GM23248 (cell line): ENCODE measurements around the gene RAB35. TPM values are rescaled to one million over a fixed set of nuclear protein-coding genes. Genes with fewer than 3 reads are reported as not detected.
A peak's percentile ranks its signal among the peaks of the same experiment; 100 is the strongest.

Source experiments
- DNase-seq: peaks from one replicate; pipeline ENCODE4 v3.0.0-alpha.2; 2015
- H2AFZ ChIP-seq: fragments of 200-600 bp; sonication (generic); 2 replicates; pipeline ENCODE4 v1.6.1; 2016; ENCODE audit warnings: antibody characterized with exemption
- H3F3A ChIP-seq: fragments of 200-600 bp; sonication (generic); 2 replicates; pipeline ENCODE4 v1.6.1; 2016; ENCODE audit warnings: mild to moderate bottlenecking, antibody characterized with exemption, mixed run types; ENCODE audit not compliant: insufficient read depth
- H3K27ac ChIP-seq: fragments of 200-600 bp; sonication (generic); 2 replicates; pipeline ENCODE4 v1.5.1; 2016; ENCODE audit warnings: mild to moderate bottlenecking
- H3K27me3 ChIP-seq: fragments of 200-600 bp; sonication (generic); replicated peaks from 2 replicates; pipeline ENCODE4 v1.6.1; 2016; ENCODE audit warnings: mild to moderate bottlenecking; ENCODE audit not compliant: insufficient read depth
- H3K36me3 ChIP-seq: fragments of 200-600 bp; sonication (generic); 2 replicates; pipeline ENCODE4 v1.6.1; 2016; ENCODE audit warnings: low read depth, mild to moderate bottlenecking
- H3K4me1 ChIP-seq: fragments of 200-600 bp; sonication (generic); 2 replicates; pipeline ENCODE4 v1.6.1; 2016; ENCODE audit warnings: mild to moderate bottlenecking; ENCODE audit not compliant: insufficient read depth
- H3K4me2 ChIP-seq: fragments of 200-600 bp; sonication (generic); one replicate; pipeline ENCODE4 v1.6.1; 2016; ENCODE audit warnings: mild to moderate bottlenecking; ENCODE audit not compliant: unreplicated experiment
- H3K4me3 ChIP-seq: fragments of 200-600 bp; sonication (generic); 2 replicates; pipeline ENCODE4 v1.5.1; 2016; ENCODE audit warnings: mild to moderate bottlenecking
- H3K79me2 ChIP-seq: fragments of 200-600 bp; sonication (generic); 2 replicates; pipeline ENCODE4 v1.6.1; 2016; ENCODE audit warnings: mild to moderate bottlenecking; ENCODE audit not compliant: insufficient read depth
- H3K9ac ChIP-seq: fragments of 200-600 bp; sonication (generic); 2 replicates; pipeline ENCODE4 v1.6.1; 2016; ENCODE audit warnings: mild to moderate bottlenecking
- H3K9me2 ChIP-seq: fragments of 200-600 bp; sonication (generic); 2 replicates; pipeline ENCODE4 v1.6.1; 2016; ENCODE audit warnings: mixed run types, mild to moderate bottlenecking, moderate library complexity; ENCODE audit not compliant: insufficient read depth
- H3K9me3 ChIP-seq: fragments of 200-600 bp; sonication (generic); one replicate; pipeline ENCODE4 v1.6.1; 2017; ENCODE audit warnings: low read depth
- H4K20me1 ChIP-seq: fragments of 200-600 bp; sonication (generic); 2 replicates; pipeline ENCODE4 v1.6.0; 2016; ENCODE audit not compliant: insufficient read depth
- EZH2 ChIP-seq: fragments of 200-600 bp; sonication (generic); IDR thresholded peaks from 2 replicates; pipeline ENCODE4 v1.6.1; 2018; ENCODE audit warnings: antibody characterized with exemption, mild to moderate bottlenecking; ENCODE audit not compliant: insufficient read depth, poor library complexity, severe bottlenecking
- EZH2phosphoT487 ChIP-seq: fragments of 200-600 bp; sonication (generic); IDR thresholded peaks from 2 replicates; pipeline ENCODE4 v1.6.1; 2018; ENCODE audit warnings: antibody characterized with exemption, moderate library complexity, mild to moderate bottlenecking, low read depth; ENCODE audit not compliant: insufficient read depth
- WGBS, 2 experiments: methylation state at CpG; one replicate each; pipeline ENCODE4 v1.1.6; 2015 to 2017; ENCODE audit warnings: low lambda C conversion rate in 2 of 2, low coverage in 1 of 2; ENCODE audit errors: missing lambda C conversion rate in 2 of 2; 5-methylcytosine and 5-hydroxymethylcytosine counted together
- in situ Hi-C: fragments of 300-500 bp; cut with MboI; formaldehyde crosslinking; loops from 2 replicates; pipeline ENCODE4 v1.15.0; 2020
- polyA plus RNA-seq: library from polyadenylated mRNA; unstranded; fragments of >200 nt; fragmentation: Nextera tagmentation; extraction: Ambion mirVana; gene quantifications from 2 replicates; pipeline ENCODE4 v1.2.1, GENCODE V29; 2016
- total RNA-seq: library from RNA; depleted of rRNA; stranded (reverse); fragments of >200 nt; shearing (Covaris generic); gene quantifications from 2 replicates; pipeline ENCODE4 v1.2.3, GENCODE V29; 2014

Gene RAB35
- total and polyA plus RNA-seq, 2 experiments from 2014 or later, result 28.7 to 37.1 TPM

DNA sequence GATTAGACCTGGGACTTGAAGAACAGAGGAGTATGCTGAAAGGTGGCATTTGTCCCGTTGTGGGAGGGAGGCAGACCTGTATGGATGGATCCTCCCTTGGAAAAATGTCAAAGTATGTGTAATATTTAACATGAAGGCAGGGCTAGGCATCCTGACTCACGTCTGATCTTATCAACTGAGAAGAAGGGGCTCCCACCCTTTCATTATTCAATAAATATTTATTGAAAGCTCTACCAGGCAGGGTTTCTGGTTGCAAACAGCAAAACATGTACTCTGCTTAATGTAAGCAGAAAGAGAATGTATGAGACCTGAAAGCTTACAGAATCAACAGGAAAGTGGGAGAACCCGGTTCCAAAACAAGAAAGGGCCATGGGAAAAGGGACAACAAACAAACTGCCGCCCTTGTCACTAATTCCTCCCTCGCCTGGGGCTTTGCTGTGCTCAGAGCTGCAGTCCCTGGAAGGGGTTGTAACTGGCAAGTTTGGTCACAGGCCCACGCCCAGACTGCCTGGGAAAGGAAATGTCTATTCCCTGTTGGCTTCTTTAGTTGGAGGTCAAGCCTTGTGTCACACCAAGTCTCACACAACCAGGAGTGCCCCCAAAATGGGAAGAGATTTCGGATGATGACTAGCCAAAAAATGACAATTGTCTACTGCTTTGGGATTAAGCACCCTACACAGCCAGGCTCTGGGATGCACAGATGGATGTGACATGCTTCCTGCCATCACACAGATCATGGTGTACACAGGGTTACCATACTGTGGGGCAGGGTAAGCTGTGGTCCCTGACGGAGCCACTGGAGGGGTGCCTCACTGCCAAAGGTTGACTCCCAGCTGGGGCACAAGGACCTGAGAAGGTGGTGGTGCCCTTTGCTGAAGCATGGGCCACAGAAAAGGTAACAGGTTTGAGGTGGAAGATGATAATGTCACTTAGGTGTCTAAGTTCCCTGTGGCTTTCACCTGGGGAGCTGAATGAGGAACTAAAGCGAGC lies 36.8 kb downstream of the RAB35 start:
- Histone ChIP-seq H3K9me2 (no peaks in the 10 kb centered on the region), H3K9ac (no peak overlapping the region), H2AFZ (no peak overlapping the region), H3K36me3 (no peaks in the 10 kb centered on the region), H3K4me1 (no peaks in the 10 kb centered on the region), H4K20me1 (no peaks in the 10 kb centered on the region), H3K4me2 (no peak overlapping the region), H3F3A (no peaks in the 10 kb centered on the region), H3K4me3 (no peak overlapping the region), H3K27ac (no peak overlapping the region), H3K79me2 (no peaks in the 10 kb centered on the region), H3K27me3 (peaks cover 8% of the 10 kb centered on the region; the same call in 1 of the 2 replicates), H3K9me3 (no peaks in the 10 kb centered on the region)
- 42 to 43% methylated on average over 9 of the region's 9 CpGs for WGBS, 2 experiments
- in situ Hi-C loops, result no loop called here
- DNase-seq, result peak; percentile 58
- TF ChIP-seq EZH2phosphoT487 (no peak), EZH2 (no peak)

DNA sequence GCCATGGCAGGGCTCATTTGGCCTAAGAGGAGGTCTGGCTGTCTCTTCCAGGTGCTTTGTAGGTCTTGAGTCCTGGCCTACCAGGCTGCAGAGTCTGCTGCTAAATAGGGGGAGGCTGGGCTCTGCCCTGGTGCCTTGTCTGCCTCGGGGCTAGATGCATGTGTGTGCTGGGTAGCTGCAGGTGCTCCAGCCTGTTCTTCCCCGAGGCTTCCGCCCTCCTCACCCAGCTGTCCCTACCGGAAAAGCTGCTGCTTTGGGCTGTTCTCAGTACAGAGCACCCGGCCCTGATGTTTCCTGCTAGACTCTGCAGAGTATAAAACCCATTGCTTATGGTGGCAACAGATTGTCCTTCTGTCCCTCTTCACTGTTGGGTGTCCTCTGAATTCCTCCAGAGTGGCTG lies 37.7 kb downstream of the RAB35 start:
- peaks cover 11% of the 10 kb centered on the region; the same call in 1 of the 2 replicates for H3K27me3 ChIP-seq
- WGBS, 2 experiments, result 39 to 50% methylated on average over 5 of the region's 5 CpGs
- H3K36me3 ChIP-seq, result no peaks in the 10 kb centered on the region
- H3K4me3 ChIP-seq, result no peak overlapping the region
- H3K4me2 ChIP-seq, result no peak overlapping the region
- H3K9me3 ChIP-seq, result no peaks in the 10 kb centered on the region
- no peak overlapping the region for H3K27ac ChIP-seq
- TF ChIP-seq EZH2 (no peak), EZH2phosphoT487 (no peak)
- no peak for DNase-seq
- H3K9me2 ChIP-seq, result no peaks in the 10 kb centered on the region
- no peak overlapping the region for H2AFZ ChIP-seq
- H3K79me2 ChIP-seq, result no peaks in the 10 kb centered on the region
- H4K20me1 ChIP-seq, result no peaks in the 10 kb centered on the region
- no peak overlapping the region for H3K9ac ChIP-seq
- in situ Hi-C loops, result no loop called here
- no peaks in the 10 kb centered on the region for H3F3A ChIP-seq
- no peaks in the 10 kb centered on the region for H3K4me1 ChIP-seq

DNA sequence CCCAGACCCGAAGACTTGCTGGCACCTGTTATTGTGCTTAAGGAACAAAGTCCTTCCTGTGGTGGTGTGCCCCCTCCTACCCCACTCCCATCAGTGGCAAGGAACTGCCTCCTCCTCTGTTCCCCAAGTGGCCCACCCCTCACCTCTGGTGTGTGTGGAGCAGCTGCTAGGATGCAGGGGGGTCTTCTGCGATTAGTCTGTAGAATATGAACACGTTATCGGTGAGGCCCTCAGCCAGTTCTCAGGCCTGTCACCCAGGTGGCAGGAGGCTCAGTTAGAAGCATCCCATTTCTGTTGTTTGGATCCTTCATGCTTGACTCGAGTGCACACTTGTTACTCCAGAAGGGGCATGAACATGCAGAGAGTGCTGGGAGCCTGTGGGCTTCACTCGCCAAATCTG lies 39.3 kb downstream of the RAB35 start:
- Histone ChIP-seq H3K9ac (no peak overlapping the region), H3K27ac (no peak overlapping the region), H3K36me3 (no peaks in the 10 kb centered on the region), H3K4me2 (no peak overlapping the region), H3K4me1 (no peaks in the 10 kb centered on the region), H3K9me3 (no peaks in the 10 kb centered on the region), H4K20me1 (no peaks in the 10 kb centered on the region), H3K4me3 (no peak overlapping the region), H3F3A (no peaks in the 10 kb centered on the region), H2AFZ (no peak overlapping the region), H3K79me2 (no peaks in the 10 kb centered on the region), H3K9me2 (no peaks in the 10 kb centered on the region), H3K27me3 (peaks cover 16% of the 10 kb centered on the region; the same call in 1 of the 2 replicates)
- 70 to 72% methylated on average over 6 of the region's 6 CpGs for WGBS, 2 experiments
- TF ChIP-seq EZH2 (no peak), EZH2phosphoT487 (no peak)
- in situ Hi-C loops, result no loop called here
- DNase-seq, result no peak

DNA sequence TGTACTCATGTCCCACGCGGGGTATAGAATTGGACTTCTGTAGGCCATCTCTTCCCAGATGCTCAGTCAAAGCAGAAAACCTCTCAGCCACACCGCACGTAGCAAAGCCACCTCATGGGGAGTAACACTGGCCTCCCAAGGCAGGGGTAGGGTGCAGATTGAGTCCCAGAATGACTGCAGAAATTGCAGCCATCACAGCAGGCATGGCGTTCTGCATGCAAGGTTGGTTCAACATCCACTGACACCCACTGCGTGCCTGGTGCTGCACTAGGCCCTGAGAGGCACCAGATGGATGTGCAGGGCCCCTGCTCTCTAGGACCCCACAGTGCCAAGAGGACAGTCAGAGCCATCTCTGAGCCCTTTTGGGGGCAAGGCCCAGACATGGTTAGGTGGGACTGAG lies 39.9 kb downstream of the RAB35 start:
- WGBS, 2 experiments, result 75 to 77% methylated on average over 6 of the region's 6 CpGs
- in situ Hi-C loops, result no loop called here

More for the DNA sequence above, 39.9 kb downstream of the RAB35 start:
- peaks cover 20% of the 10 kb centered on the region; the same call in 1 of the 2 replicates for H3K27me3 ChIP-seq
- DNase-seq, result no peak
- no peak overlapping the region for H3K9ac ChIP-seq
- H3K4me1 ChIP-seq, result no peaks in the 10 kb centered on the region
- no peaks in the 10 kb centered on the region for H3K36me3 ChIP-seq
- no peak for TF ChIP-seq EZH2phosphoT487
- TF ChIP-seq EZH2, result no peak
- H3K79me2 ChIP-seq, result no peaks in the 10 kb centered on the region
- H3K27ac ChIP-seq, result no peak overlapping the region
- H3K4me2 ChIP-seq, result no peak overlapping the region
- no peaks in the 10 kb centered on the region for H3K9me2 ChIP-seq
- H3K9me3 ChIP-seq, result no peaks in the 10 kb centered on the region
- H3F3A ChIP-seq, result no peaks in the 10 kb centered on the region
- no peak overlapping the region for H3K4me3 ChIP-seq
- no peak overlapping the region for H2AFZ ChIP-seq
- H4K20me1 ChIP-seq, result no peaks in the 10 kb centered on the region
